HepG2 (cell line): ENCODE measurements around the gene NPW. TPM values are rescaled to one million over a fixed set of nuclear protein-coding genes. Genes with fewer than 3 reads are reported as not detected.

Source experiments
- AGO2 ChIP-seq: fragments of 200-400 bp; formaldehyde crosslinking; optimal IDR thresholded peaks from 2 replicates; pipeline ENCODE3; 2017; ENCODE audit warnings: mild to moderate bottlenecking, low read depth, low read length, moderate library complexity
- AKAP8 ChIP-seq: sonication (generic); formaldehyde crosslinking; IDR thresholded peaks from 2 replicates; pipeline ENCODE4 v1.5.1; 2020; ENCODE audit warnings: mild to moderate bottlenecking, missing genetic modification reagents
- HNF4G ChIP-seq, 2 experiments: sonication (generic) in 1 of 2; formaldehyde crosslinking in 1 of 2; IDR thresholded peaks; 2 replicates each; pipeline versions ENCODE4 v1.4.0 to v1.6.1; 2011 to 2020; ENCODE audit warnings: borderline replicate concordance in 2 of 2, low read depth in 2 of 2, mild to moderate bottlenecking in 2 of 2, low read length in 1 of 2, missing genetic modification reagents in 1 of 2, moderate library complexity in 1 of 2
- KDM4B ChIP-seq: sonication (generic); formaldehyde crosslinking; IDR thresholded peaks from 2 replicates; pipeline ENCODE4 v1.4.0; 2020; ENCODE audit warnings: missing genetic modification reagents
- KDM5A ChIP-seq: fragments of 200-600 bp; sonication (generic); IDR thresholded peaks from 2 replicates; pipeline ENCODE4 v1.7.0; 2018; ENCODE audit warnings: antibody characterized with exemption, mild to moderate bottlenecking, low read length, borderline replicate concordance
- KLF12 ChIP-seq: sonication (generic); formaldehyde crosslinking; IDR thresholded peaks from 2 replicates; pipeline ENCODE4 v1.4.0; 2020; ENCODE audit warnings: missing genetic modification reagents, borderline replicate concordance
- PHF21A ChIP-seq: sonication (generic); formaldehyde crosslinking; IDR thresholded peaks from 2 replicates; pipeline ENCODE4 v1.5.0; 2020; ENCODE audit warnings: mild to moderate bottlenecking, missing genetic modification reagents
- SAP130 ChIP-seq: IDR thresholded peaks from 2 replicates; pipeline ENCODE4 v1.6.1; 2016; ENCODE audit warnings: low read depth
- TBL1XR1 ChIP-seq: fragments of 150-350 bp; IDR thresholded peaks from 2 replicates; pipeline ENCODE4 v1.6.1; 2014; ENCODE audit warnings: borderline replicate concordance, low read length; ENCODE audit not compliant: partially characterized antibody
- THAP11 ChIP-seq: IDR thresholded peaks from 2 replicates; pipeline ENCODE4 v1.6.1; 2016; ENCODE audit warnings: missing biosample characterization, missing genetic modification reagents
- THAP7 ChIP-seq: sonication (generic); formaldehyde crosslinking; IDR thresholded peaks from 2 replicates; pipeline ENCODE4 v1.8.1; 2023; ENCODE audit warnings: mild to moderate bottlenecking, missing genetic modification reagents
- TP53 ChIP-seq: sonication (generic); formaldehyde crosslinking; conservative IDR thresholded peaks from 2 replicates; pipeline ENCODE4 v1.4.0; 2020; ENCODE audit warnings: missing genetic modification reagents
- ZBTB7A ChIP-seq: sonication (generic); formaldehyde crosslinking; IDR thresholded peaks from 2 replicates; pipeline ENCODE4 v1.8.0; 2022; ENCODE audit warnings: mild to moderate bottlenecking, missing genetic modification reagents
- ZC3H4 ChIP-seq: sonication (generic); formaldehyde crosslinking; IDR thresholded peaks from 2 replicates; pipeline ENCODE4 v1.4.0; 2020; ENCODE audit warnings: missing genetic modification reagents, borderline replicate concordance
- ZFY ChIP-seq: sonication (generic); formaldehyde crosslinking; IDR thresholded peaks from 2 replicates; pipeline ENCODE4 v1.4.0; 2020; ENCODE audit warnings: missing genetic modification reagents
- ZKSCAN5 ChIP-seq: sonication (generic); formaldehyde crosslinking; IDR thresholded peaks from 2 replicates; pipeline ENCODE4 v1.5.1; 2020; ENCODE audit warnings: mild to moderate bottlenecking, missing genetic modification reagents
- ZNF3 ChIP-seq: IDR thresholded peaks from 2 replicates; pipeline ENCODE4 v1.7.0; 2017; ENCODE audit warnings: inconsistent platforms
- ZNF644 ChIP-seq: IDR thresholded peaks from 2 replicates; pipeline ENCODE4 v1.6.1; 2016; ENCODE audit warnings: low read depth
- ZNF687 ChIP-seq: sonication (generic); formaldehyde crosslinking; IDR thresholded peaks from 2 replicates; pipeline ENCODE4 v1.5.1; 2020; ENCODE audit warnings: mild to moderate bottlenecking, missing genetic modification reagents, moderate library complexity
- ZNF891 ChIP-seq: sonication (generic); formaldehyde crosslinking; IDR thresholded peaks from 2 replicates; pipeline ENCODE4 v1.5.0; 2020; ENCODE audit warnings: mild to moderate bottlenecking, missing genetic modification reagents
- polyA plus RNA-seq, 8 experiments: library from polyadenylated mRNA; depleted of rRNA in 3 of 8; stranded (reverse) in 7 of 8; unstranded in 1 of 8; fragments of >200 nt; fragmentation: Illumina TruSeq in 4 of 8; extraction: Trizol in 4 of 8; gene quantifications; 2 replicates each; pipeline versions ENCODE4 v1.2.1 to v1.2.3, GENCODE V29; 2011 to 2016; ENCODE audit warnings: low read depth in 4 of 8, missing spikeins in 1 of 8, mixed read lengths in 1 of 8; ENCODE audit not compliant: insufficient read depth in 1 of 8
- total RNA-seq, 5 experiments: library from RNA; depleted of rRNA; stranded (reverse); fragments of >200 nt; fragmentation: Illumina TruSeq; extraction: Trizol; gene quantifications; 2 replicates each; pipeline ENCODE4 v1.2.3, GENCODE V29; 2016; ENCODE audit warnings: low read depth in 1 of 5
- TF ChIP-seq, protein P1 (sequence below): sonication (generic); formaldehyde crosslinking; IDR thresholded peaks from 2 replicates; pipeline ENCODE4 v1.4.0; 2020; ENCODE audit warnings: missing genetic modification reagents, borderline replicate concordance
- TF ChIP-seq, protein P2 (sequence below): fragments of 450-650 bp; IDR thresholded peaks from 2 replicates; pipeline ENCODE4 v1.6.1; 2017

NPW gene
- total and polyA plus RNA-seq, 2 of the 13 experiments (the other 11 are each of a cell fraction or from before 2014, with no cell fraction given), result 0.24 to 0.97 TPM

- TF ChIP-seq, protein P1, sequence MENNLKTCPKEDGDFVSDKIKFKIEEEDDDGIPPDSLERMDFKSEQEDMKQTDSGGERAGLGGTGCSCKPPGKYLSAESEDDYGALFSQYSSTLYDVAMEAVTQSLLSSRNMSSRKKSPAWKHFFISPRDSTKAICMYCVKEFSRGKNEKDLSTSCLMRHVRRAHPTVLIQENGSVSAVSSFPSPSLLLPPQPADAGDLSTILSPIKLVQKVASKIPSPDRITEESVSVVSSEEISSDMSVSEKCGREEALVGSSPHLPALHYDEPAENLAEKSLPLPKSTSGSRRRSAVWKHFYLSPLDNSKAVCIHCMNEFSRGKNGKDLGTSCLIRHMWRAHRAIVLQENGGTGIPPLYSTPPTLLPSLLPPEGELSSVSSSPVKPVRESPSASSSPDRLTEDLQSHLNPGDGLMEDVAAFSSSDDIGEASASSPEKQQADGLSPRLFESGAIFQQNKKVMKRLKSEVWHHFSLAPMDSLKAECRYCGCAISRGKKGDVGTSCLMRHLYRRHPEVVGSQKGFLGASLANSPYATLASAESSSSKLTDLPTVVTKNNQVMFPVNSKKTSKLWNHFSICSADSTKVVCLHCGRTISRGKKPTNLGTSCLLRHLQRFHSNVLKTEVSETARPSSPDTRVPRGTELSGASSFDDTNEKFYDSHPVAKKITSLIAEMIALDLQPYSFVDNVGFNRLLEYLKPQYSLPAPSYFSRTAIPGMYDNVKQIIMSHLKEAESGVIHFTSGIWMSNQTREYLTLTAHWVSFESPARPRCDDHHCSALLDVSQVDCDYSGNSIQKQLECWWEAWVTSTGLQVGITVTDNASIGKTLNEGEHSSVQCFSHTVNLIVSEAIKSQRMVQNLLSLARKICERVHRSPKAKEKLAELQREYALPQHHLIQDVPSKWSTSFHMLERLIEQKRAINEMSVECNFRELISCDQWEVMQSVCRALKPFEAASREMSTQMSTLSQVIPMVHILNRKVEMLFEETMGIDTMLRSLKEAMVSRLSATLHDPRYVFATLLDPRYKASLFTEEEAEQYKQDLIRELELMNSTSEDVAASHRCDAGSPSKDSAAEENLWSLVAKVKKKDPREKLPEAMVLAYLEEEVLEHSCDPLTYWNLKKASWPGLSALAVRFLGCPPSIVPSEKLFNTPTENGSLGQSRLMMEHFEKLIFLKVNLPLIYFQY (CRISPR knock-in tag), result peak; percentile 76; the same call in 1 of the 2 replicates
- no peak for TF ChIP-seq ZC3H4
- TF ChIP-seq, protein P2, sequence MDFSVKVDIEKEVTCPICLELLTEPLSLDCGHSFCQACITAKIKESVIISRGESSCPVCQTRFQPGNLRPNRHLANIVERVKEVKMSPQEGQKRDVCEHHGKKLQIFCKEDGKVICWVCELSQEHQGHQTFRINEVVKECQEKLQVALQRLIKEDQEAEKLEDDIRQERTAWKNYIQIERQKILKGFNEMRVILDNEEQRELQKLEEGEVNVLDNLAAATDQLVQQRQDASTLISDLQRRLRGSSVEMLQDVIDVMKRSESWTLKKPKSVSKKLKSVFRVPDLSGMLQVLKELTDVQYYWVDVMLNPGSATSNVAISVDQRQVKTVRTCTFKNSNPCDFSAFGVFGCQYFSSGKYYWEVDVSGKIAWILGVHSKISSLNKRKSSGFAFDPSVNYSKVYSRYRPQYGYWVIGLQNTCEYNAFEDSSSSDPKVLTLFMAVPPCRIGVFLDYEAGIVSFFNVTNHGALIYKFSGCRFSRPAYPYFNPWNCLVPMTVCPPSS, result no peak
- TF ChIP-seq ZKSCAN5, result no peak
- TF ChIP-seq ZNF644 (CRISPR knock-in tag), result no peak
- no peak for TF ChIP-seq THAP11 (CRISPR knock-in tag)
- peak; percentile 23; the same call in 1 of the 2 replicates for TF ChIP-seq ZFY (CRISPR knock-in tag)
- no peak for TF ChIP-seq ZNF891 (CRISPR knock-in tag)
- TF ChIP-seq KLF12, result no peak
- TF ChIP-seq ZNF687 (CRISPR knock-in tag), result peak; percentile 81
- TF ChIP-seq TBL1XR1, result no peak
- TF ChIP-seq THAP7 (CRISPR knock-in tag), result no peak
- peak; percentile 98 for TF ChIP-seq ZNF3 (CRISPR knock-in tag)
- TF ChIP-seq AGO2, result no peak
- no peak for TF ChIP-seq HNF4G (IDR thresholded peaks at IDR 0.05; ENCODE audit: borderline replicate concordance, low read depth, low read length)
- TF ChIP-seq HNF4G (CRISPR knock-in tag; IDR thresholded peaks at IDR 0.05; ENCODE audit: borderline replicate concordance, low read depth), result no peak
- TF ChIP-seq ZBTB7A (CRISPR knock-in tag), result no peak
- TF ChIP-seq SAP130, result peak; percentile 71
- TF ChIP-seq PHF21A (CRISPR knock-in tag), result no peak
- TF ChIP-seq KDM5A, result no peak
- no peak for TF ChIP-seq TP53 (CRISPR knock-in tag)
- no peak for TF ChIP-seq KDM4B (CRISPR knock-in tag)
- no peak for TF ChIP-seq AKAP8 (CRISPR knock-in tag)
These were observed 25.9 kb upstream of the NPW start (continued) for GRCh38 chr16:1993731-1994131.
